GM21423 (cell line): Measurements from ENCODE around the gene SYMPK.

ENCODE experiments used
- ATAC-seq: cut with Tn5 transposase; IDR thresholded peaks from one replicate; pipeline ENCODE4 v1.9.1; 2021; ENCODE audit warnings: mild to moderate bottlenecking, moderate library complexity; ENCODE audit not compliant: unreplicated experiment

The SYMPK gene

GRCh38 chr19:45826934-45827333 is 36.0 kb downstream of the SYMPK start:
- no peak for ATAC-seq

DNA sequence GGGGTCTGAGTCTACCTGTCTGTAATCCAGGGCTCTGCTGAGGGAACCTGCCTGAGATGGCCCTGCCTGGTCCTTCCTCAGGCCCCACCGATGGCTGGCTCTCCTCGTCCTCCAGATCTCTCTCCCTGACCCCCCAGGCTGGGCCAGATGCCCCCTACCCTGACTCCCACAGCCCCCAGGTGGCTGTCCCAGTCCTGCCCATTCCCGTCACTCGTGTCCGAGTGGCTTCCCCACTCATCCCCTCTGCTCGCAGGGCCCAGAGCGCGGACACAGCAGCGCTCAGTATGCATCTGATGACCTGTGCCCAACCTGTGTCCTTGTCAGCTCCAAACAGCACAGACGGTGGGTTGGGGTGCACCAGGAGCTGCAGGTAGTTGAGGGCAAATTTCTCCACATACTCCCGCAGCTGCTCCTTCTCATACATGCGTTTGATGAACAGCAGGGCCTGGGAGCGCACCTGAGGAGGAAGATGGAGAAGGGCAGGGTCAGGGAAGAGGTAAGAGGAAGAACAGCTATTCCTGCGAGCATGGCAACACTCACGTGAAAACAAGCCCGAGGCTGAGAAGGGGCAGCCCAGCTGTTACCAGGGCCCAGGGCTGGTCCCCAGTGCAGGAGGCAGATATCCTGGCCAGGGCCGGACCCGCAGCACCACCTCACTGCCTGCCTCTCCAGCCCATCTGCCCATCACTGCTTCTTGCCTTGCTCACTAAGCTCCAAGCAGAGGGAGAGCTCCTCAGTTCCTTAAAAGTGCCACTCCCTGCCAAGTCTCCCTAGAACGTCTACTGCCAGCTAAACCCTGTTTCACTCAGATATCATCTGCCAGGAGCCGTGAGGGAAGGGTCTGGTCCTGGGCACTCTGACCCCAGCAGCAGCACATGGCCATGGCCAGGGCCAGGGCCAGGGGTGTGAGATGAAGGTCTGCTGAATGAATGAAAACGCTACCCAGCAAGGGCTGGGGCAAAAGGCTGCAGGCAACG is 36.7 kb downstream of the SYMPK start:
- ATAC-seq = no peak

GRCh38 chr19:45825263-45825605 is 37.7 kb downstream of the SYMPK start:
- ATAC-seq = no peak

DNA sequence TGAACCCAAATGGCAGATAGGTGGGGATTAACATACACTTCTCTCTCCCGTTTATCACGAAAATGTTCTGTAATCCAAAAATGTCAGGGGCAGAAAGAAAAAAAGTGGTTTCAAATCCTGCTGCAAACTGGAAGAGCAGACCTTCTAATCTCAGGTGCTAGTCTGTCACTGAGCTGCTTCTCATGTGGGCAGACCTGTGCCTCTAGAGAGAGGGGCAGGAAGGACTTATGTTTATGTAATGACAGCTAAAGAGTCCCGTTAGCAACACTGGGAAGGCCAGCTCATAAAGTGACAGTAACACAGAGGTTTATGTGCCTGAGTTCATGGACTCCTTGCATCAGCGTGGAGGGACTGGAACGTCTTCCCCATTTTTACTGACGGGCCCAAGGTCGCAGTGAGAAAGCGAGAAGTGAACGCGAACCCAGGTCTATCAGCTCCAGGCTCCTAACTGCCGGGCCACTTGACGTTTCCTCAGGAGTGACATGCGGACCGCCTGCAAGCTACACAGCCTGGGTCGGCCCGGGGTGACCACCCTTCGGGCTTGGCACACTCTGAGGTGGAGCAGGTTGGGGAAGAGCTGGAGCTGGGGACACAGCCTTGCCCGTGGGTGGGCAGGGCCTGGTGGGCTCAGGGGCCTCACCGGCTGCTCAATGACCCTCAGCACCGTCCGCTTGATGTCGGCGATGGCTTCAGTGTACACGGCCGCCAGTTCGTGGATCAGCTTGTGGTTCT is 38.2 kb downstream of the SYMPK start:
- no peak for ATAC-seq

DNA sequence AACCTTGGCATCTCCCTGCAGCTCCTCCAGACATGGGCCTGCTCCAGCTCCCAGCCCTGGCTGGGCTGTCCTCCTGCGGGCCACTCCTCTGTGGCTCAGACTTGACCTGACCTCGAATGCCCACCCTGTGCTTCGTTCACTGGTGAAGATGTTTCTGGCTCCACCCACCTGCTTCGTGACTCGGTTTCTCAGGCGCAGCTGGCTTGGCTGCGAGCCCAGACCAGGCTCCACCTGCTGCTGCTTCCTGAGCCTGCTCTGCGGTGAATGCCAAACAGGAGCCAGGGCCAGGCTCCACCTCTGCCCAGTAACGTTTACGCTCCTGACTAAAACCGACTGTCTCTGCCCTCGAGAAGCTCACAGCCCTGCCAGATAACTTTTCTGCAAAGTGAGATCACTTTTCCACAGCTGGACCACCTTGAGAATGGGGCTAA is 38.9 kb downstream of the SYMPK start:
- ATAC-seq = no peak

GRCh38 chr19:45823182-45823581 is 39.8 kb downstream of the SYMPK start:
- no peak for ATAC-seq

DNA sequence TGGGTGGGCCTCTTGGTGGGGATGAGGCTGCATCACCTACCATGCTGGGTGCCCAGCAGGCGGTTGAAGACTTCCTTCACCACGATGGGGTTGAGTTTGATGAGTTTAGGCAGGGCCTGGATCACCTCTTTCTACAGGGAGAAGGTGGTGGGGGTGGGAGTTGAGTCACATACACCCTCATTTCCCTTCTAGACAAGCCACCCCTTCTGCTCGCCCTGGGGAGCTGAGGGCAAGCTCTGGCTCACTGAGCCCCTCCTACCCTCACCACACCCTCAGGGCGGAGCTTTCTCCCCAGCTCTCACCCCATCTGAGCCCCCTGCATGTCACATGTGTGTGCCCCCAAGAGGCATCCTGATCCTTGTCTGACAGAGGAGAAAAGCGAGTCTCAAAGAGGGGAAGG is 40.2 kb downstream of the SYMPK start:
- no peak for ATAC-seq

DNA sequence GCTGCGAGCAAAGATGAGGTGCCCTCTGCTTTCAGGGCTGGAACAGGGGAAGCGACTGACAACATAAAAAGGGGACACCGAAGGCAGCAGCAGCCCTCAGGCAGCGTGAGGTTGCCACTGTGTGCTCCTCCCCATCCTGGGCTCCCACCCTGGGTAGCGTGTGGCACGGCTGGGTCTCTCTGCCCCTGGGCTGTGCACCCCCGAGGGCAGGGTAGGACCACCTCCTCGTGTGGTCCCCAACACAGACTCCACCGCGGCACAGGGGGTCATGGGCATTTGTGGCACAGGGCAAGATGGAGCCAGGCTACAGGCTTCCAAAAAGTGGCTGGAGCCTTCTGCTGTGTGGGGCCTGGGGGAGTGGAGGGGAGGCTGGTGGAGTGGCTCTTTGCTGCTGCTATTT is 41.4 kb downstream of the SYMPK start:
- ATAC-seq = no peak

GRCh38 chr19:45821103-45821521 is 41.8 kb downstream of the SYMPK start:
- ATAC-seq = no peak

DNA sequence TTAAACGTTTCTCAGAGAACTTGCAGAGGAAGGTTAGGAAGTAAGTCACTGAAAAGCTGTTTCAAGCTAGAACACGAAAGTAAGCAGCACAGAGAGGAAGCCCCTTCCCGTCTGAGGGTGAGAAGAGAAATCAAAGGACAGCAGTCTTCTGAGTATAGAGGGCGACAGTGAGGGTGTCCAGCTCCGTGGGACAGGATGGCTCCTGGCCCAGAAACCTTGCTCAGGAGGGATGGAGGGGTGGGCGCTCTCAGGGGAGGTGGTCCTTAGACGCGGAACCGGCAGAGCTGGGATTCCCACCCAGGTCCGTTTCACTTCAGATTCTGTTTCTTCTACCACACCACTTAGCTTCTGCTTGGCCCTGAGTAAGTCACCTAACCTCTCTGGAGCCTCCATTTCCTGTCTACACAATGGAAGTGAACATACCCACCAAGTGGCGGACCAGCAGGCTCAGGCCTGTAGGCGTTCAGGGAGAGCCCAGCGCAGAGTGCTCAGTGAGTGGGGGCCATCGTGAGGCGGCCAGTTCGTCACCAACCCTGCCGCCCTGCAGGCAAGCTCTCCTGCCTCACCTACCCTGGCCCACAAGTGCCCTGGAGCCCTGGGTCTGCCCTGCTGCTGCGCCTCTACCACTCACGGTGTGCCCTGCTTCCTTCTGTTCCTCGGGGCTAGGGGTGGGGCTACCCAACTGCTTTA is 42.4 kb downstream of the SYMPK start:
- ATAC-seq = no peak

- no peak for ATAC-seq
These were observed 43.2 kb downstream of the SYMPK start for GRCh38 chr19:45819769-45820168.

- no peak for ATAC-seq
These were observed 45.1 kb downstream of the SYMPK start for GRCh38 chr19:45817725-45818301.

DNA sequence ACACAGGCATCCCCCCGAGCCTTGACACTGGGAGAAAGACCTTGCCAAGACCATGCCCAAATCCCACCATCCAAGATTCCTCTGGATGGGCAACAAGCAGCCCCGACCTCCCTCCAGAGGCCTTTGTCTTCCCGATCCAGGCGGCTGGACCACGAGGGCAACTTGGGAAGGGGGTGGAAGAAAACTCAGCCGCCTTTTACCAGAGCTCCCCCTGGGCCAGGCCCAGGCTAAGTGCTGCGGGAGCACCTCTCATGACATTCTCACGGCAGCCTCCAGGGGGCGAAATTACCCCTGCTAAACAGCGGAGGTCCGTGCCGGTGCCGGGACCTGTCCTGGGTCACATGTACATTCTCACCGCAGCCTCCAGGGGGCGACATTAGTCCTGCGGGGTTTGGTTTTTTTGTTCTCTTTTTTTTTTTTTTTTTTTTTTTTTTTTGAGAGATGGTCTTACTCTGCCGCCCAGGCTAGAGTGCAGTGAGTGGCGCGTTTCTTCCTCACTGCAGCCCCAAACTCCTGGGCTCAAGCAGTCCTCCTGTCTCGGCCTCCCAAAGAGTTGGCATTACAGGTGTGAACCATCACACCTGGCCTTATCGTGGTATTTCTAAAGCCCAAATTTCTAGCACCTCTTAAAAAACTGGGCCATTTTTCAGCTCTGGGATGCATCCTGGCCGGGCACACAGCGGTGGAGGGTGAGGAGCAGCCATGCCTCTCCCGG is 45.8 kb downstream of the SYMPK start:
- ATAC-seq = peak; percentile 79

DNA sequence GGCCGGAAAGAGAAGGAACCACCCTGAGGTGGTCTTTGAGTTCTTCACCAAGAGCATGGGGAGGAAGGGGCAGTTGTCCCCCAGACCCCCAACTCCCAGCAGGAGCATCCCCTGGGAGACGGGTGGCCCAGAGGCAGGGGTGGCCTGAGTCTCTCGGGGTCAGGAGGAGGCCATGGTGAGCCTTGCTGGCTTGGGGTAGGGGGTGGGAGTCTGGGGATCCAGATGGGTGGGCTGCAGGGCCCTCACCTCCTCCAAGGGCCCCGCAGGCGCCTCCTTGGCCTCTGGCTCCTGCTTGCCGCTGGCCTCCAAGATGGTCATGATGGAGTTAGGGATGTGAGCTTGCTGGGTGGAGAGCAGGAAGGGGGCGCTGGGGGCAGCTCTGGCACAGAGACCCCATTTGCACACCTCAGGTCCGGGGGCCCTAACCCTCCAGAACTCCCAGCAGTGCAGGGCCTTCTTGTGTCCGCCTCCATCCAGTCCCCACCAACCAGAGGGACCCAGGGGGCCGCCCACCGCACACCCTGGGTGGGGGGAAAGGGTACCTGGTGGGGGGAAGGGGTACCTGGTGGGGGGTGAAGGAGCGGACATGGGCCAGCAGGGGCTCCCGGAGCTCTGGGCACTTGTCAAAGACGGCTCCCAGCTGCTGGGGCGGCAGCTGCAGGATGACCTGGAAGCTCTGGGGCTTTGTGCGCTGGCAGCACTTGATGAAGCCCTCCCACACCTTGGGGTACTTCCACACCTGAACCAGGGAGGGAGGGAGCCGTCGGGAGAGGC is 46.5 kb downstream of the SYMPK start:
- ATAC-seq = no peak

- no peak for ATAC-seq
These were observed 47.3 kb downstream of the SYMPK start for GRCh38 chr19:45815481-45816216.

GRCh38 chr19:45814851-45815480 is 48.0 kb downstream of the SYMPK start, which contains the start of gene RSPH6A:
Gene RSPH6A, minus strand, starts transcription at chr19:45815308. Its CDS starts 132 bp downstream, at chr19:45815176.
- ATAC-seq = no peak

DNA sequence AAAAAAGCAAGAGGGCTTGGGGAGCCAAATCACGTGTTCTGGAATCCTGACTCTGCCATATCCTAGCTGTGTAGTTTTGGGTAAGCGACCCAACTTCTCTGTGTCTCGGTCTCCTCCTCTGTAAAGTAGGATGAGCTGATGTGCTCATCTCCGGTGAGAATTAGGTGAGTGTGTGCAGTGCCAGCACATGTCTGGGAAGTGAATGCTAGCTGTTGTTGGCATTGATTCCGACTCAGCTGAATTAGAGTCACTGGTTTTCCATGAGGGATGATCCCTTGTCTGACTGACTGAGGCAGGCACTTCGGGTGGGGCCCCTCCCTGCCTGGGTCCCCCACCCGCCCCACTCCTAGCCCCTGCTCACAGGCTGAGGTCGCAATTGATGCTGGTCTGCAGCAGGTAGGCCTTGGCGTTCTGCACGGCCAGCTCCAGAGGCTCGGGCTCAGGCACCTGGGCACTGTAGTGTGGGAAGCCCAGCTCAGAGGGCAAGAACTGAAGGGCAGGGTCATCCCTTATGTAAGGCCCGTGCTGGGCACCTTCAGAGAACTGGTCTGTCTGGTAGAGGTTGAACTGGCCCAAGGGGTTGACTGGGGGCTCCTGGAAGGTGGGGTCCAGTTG is 48.7 kb downstream of the SYMPK start:
- no peak for ATAC-seq

GRCh38 chr19:45812297-45812696 is 50.6 kb downstream of the SYMPK start:
- no peak for ATAC-seq
